HFFc6 (cell line): Measurements from ENCODE around the gene GRP. TPM values are rescaled to one million over a fixed set of nuclear protein-coding genes. Genes with fewer than 3 reads are reported as not detected.

ENCODE experiments used
- DNase-seq: peaks from one replicate; pipeline ENCODE4 v3.0.0-alpha.2; 2018
- H3K27ac Mint-ChIP-seq: 2 replicates; pipeline ENCODE4 v1.8.0; 2020; ENCODE audit warnings: mild to moderate bottlenecking, mixed read lengths
- H3K27me3 Mint-ChIP-seq: 2 replicates; pipeline ENCODE4 v1.8.0; 2021; ENCODE audit warnings: mild to moderate bottlenecking, moderate library complexity, mixed read lengths; ENCODE audit not compliant: insufficient read depth
- H3K36me3 Mint-ChIP-seq: 2 replicates; pipeline ENCODE4 v1.8.0; 2021; ENCODE audit warnings: low read depth, mixed read lengths
- H3K4me1 Mint-ChIP-seq: 2 replicates; pipeline ENCODE4 v1.8.0; 2020; ENCODE audit warnings: low read depth, mixed read lengths
- H3K4me3 Mint-ChIP-seq: 2 replicates; pipeline ENCODE4 v1.8.0; 2020; ENCODE audit warnings: mild to moderate bottlenecking, moderate library complexity, mixed read lengths
- H3K9me3 Mint-ChIP-seq: 2 replicates; pipeline ENCODE4 v1.8.0; 2020; ENCODE audit warnings: mild to moderate bottlenecking, mixed read lengths
- total RNA-seq, 6 experiments: library from RNA; stranded (reverse); fragmentation: NEBNext Ultra II Directional; extraction: Animal tissue kit (Norgen Biotek cat#: 25700); gene quantifications; 2 replicates in 1 of 6; 3 replicates in 5 of 6; pipeline ENCODE4 v1.2.3, GENCODE V29; 2021
- TF ChIP-seq, protein P1 (sequence below): fragments of 200-600 bp; sonication (generic); IDR thresholded peaks from 2 replicates; pipeline ENCODE4 v1.5.0; 2021; ENCODE audit warnings: antibody characterized with exemption, mild to moderate bottlenecking

The GRP gene
- total RNA-seq, 6 experiments from 2014 or later = not detected

DNA sequence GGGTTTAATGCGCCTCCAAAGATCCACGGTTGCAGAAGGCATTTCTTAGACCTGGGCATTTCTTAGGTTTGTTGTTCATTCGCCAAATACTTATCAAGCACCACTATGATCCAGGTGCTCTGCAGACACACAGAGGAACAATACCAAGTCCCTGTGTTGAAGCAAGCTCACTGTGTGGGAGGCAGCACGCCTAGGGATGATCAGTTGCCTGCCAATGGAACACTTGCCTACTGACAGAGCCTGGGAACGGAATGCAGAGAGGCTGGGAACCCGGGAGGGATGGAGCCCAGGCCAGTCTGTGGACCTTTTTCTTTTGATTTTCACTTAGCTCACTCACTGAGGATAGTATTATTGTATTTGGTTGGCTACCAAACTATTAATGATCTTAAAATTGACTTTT, 1.9 kb upstream of the GRP start:
- peaks cover 74% of the 10 kb centered on the region for H3K27me3 Mint-ChIP-seq
- peaks cover 17% of the 10 kb centered on the region for H3K4me1 Mint-ChIP-seq
- H3K9me3 Mint-ChIP-seq = no peaks in the 10 kb centered on the region
- no peak overlapping the region for H3K27ac Mint-ChIP-seq
- 0 out of 2 replicates have a peak, but pooled peaks cover 5% of the 10 kb centered on the region for H3K36me3 Mint-ChIP-seq
- TF ChIP-seq, protein P1, sequence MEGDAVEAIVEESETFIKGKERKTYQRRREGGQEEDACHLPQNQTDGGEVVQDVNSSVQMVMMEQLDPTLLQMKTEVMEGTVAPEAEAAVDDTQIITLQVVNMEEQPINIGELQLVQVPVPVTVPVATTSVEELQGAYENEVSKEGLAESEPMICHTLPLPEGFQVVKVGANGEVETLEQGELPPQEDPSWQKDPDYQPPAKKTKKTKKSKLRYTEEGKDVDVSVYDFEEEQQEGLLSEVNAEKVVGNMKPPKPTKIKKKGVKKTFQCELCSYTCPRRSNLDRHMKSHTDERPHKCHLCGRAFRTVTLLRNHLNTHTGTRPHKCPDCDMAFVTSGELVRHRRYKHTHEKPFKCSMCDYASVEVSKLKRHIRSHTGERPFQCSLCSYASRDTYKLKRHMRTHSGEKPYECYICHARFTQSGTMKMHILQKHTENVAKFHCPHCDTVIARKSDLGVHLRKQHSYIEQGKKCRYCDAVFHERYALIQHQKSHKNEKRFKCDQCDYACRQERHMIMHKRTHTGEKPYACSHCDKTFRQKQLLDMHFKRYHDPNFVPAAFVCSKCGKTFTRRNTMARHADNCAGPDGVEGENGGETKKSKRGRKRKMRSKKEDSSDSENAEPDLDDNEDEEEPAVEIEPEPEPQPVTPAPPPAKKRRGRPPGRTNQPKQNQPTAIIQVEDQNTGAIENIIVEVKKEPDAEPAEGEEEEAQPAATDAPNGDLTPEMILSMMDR = no peak
- no peak overlapping the region for H3K4me3 Mint-ChIP-seq
- DNase-seq = no peak

DNA sequence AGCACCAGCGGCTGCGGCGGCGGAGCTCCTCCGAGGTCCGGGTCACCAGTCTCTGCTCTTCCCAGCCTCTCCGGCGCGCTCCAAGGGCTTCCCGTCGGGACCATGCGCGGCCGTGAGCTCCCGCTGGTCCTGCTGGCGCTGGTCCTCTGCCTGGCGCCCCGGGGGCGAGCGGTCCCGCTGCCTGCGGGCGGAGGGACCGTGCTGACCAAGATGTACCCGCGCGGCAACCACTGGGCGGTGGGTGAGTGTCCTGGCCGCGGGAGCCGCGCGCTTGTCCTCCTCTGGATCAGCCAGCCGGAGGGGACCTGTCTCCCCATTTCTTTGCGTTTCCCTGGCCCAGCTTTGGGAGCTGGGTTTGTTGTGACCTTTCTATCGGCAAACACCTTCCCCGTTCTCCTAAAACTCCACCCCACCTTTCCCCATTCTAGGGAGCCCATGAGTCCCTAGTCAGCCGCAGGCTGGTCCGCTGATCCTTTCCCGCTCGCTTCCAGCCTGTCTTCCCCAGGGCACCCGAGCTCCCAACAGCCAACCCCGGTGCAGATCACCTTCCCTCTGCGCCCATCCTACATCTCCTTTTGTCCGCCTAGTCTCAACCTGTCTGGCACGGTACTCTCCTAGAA, 316 bp downstream of the GRP start:
- TF ChIP-seq, protein P1 = no peak
- no peak for DNase-seq
- H3K4me3 Mint-ChIP-seq = peak overlapping the region; percentile 85
- peaks cover 68% of the 10 kb centered on the region for H3K27me3 Mint-ChIP-seq
- H3K36me3 Mint-ChIP-seq = 0 out of 2 replicates have a peak, but pooled peaks cover 5% of the 10 kb centered on the region
- peaks cover 20% of the 10 kb centered on the region for H3K4me1 Mint-ChIP-seq
- H3K9me3 Mint-ChIP-seq = no peaks in the 10 kb centered on the region
- H3K27ac Mint-ChIP-seq = no peak overlapping the region

DNA sequence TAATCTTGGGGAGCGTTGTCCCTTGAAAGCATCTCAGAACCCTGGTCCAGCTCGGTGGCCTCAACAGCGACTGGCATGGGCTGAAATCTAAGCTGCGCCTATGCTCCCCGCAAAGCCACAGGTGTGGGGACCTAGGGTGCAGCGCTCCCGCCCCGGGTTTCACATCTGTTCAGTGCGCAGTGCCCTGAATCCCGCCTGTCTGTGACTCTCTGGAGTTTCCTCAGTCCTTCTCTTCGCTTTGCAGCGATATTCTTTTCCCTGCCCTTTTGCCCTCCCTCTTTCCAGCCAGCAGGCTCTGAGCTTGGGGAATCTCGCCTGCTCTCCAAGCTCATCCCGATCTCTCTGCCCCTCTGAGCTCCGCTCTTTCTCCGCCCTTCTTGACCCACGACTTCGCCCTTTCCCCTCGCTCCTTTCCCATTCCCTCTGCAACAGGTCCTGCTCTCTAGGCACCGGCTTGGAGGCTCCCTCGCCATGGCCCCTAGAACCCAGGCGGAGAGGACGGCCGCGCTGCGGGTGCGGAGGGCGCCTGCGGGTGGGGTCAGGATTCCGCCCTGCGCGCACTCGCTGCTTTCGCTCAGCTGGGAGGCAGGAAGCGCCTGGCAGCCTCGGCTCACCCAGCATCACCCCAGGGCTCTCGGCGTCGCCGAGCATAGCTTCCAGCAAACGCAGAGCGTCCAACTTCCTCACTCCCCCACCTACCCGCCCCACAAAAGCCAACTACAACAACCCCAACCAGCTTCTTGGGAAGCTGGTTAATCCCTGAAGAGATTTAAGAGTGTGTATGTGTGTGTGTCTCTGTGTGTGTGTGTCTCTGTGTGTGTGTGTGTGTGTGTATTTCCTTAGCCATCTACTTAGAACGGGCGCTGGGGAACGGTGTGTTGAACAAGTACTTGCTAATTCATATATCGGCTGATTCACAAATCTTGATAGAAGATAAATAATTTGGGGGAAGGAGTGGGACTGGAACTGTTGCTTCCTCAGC, 1.1 kb downstream of the GRP start:
- peaks cover 28% of the 10 kb centered on the region for H3K4me1 Mint-ChIP-seq
- peak overlapping the region; percentile 85 for H3K4me3 Mint-ChIP-seq
- TF ChIP-seq, protein P1 = no peak
- no peaks in the 10 kb centered on the region for H3K9me3 Mint-ChIP-seq
- H3K27me3 Mint-ChIP-seq = peaks cover 61% of the 10 kb centered on the region
- 0 out of 2 replicates have a peak, but pooled peaks cover 5% of the 10 kb centered on the region for H3K36me3 Mint-ChIP-seq
- DNase-seq = no peak
- H3K27ac Mint-ChIP-seq = no peak overlapping the region

DNA sequence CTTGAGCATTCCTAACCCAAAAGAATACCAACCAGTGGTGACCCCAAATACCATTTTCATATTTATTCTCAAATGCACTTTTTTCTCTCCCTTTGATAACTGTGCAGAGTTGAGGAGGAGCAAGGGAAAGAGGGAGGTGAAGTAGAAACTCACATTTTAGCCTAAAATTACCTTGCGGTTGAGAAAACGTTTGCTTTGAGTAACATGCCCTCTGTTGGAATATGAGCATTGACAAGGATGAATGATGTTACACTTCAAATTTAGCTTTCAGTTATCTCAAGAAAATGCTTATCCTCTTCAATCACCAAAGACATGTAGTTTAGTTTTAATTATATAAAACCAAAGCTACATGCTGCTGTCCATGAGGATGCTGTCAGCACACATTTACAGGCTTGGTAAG, 2.4 kb downstream of the GRP start:
- no peak overlapping the region for H3K4me3 Mint-ChIP-seq
- TF ChIP-seq, protein P1 = no peak
- peaks cover 37% of the 10 kb centered on the region for H3K4me1 Mint-ChIP-seq
- H3K36me3 Mint-ChIP-seq = 0 out of 2 replicates have a peak, but pooled peaks cover 5% of the 10 kb centered on the region
- peaks cover 50% of the 10 kb centered on the region for H3K27me3 Mint-ChIP-seq
- no peaks in the 10 kb centered on the region for H3K9me3 Mint-ChIP-seq
- DNase-seq = no peak
- H3K27ac Mint-ChIP-seq = no peak overlapping the region

DNA sequence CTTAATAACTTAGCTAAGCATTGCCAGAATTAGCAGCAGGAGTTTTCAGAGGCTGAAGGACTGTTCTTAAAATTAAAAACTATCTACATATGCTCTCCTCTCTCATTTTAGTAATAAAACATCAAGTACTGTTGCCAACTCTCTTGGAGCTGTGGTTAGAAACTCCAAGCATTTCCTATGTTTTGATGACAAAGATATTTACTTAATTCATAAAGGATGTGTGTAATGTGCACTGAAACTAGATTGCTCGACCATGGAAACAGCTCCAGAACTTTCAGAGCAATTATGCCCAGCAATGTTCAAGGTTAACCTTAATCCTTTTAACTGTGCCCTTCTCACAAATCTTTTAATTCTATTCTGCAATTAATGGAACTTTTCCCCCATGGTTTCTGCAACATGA, 8.4 kb downstream of the GRP start:
- peak; percentile 56 for DNase-seq
- peaks cover 80% of the 10 kb centered on the region for H3K4me1 Mint-ChIP-seq
- H3K27me3 Mint-ChIP-seq = peaks cover 4% of the 10 kb centered on the region
- peak overlapping the region; percentile 60 for H3K4me3 Mint-ChIP-seq
- no peaks in the 10 kb centered on the region for H3K36me3 Mint-ChIP-seq
- no peaks in the 10 kb centered on the region for H3K9me3 Mint-ChIP-seq
- TF ChIP-seq, protein P1 = no peak
- peak overlapping the region; percentile 67 for H3K27ac Mint-ChIP-seq
